HepG2 (cell line): Measurements from ENCODE around the gene TWF1. TPM values are rescaled to one million over a fixed set of nuclear protein-coding genes. Genes with fewer than 3 reads are reported as not detected.

Experiments
- ELF3 ChIP-seq: IDR thresholded peaks from 2 replicates; pipeline ENCODE4 v1.6.1; 2016; ENCODE audit warnings: missing genetic modification reagents, missing compliant biosample characterization
- HNRNPK ChIP-seq: fragments of 200-400 bp; formaldehyde crosslinking; IDR thresholded peaks from 2 replicates; pipeline ENCODE4 v1.6.1; 2018; ENCODE audit warnings: low read length, low read depth, moderate library complexity, mild to moderate bottlenecking; ENCODE audit not compliant: poor library complexity, severe bottlenecking
- KLF6 ChIP-seq: IDR thresholded peaks from 2 replicates; pipeline ENCODE4 v1.8.0; 2016; ENCODE audit warnings: missing biosample characterization, missing genetic modification reagents
- MAFF ChIP-seq: IDR thresholded peaks from 2 replicates; pipeline ENCODE4 v1.6.1; 2011; ENCODE audit warnings: low read depth, low read length, improper control_type of control experiment
- MZF1 ChIP-seq: sonication (generic); formaldehyde crosslinking; IDR thresholded peaks from 2 replicates; pipeline ENCODE4 v1.8.1; 2023; ENCODE audit warnings: mild to moderate bottlenecking, missing genetic modification reagents, borderline replicate concordance
- PAXIP1 ChIP-seq: sonication (generic); formaldehyde crosslinking; conservative IDR thresholded peaks from 2 replicates; pipeline ENCODE4 v1.4.0; 2020; ENCODE audit warnings: mild to moderate bottlenecking, missing genetic modification reagents, moderate library complexity
- PTBP1 ChIP-seq: fragments of 200-400 bp; formaldehyde crosslinking; IDR thresholded peaks from 2 replicates; pipeline ENCODE4 v1.6.1; 2018; ENCODE audit warnings: low read length, low read depth; ENCODE audit not compliant: poor library complexity, severe bottlenecking
- RCOR2 ChIP-seq: IDR thresholded peaks from 2 replicates; pipeline ENCODE4 v1.6.1; 2016; ENCODE audit warnings: missing biosample characterization, missing genetic modification reagents
- SIN3A ChIP-seq: IDR thresholded peaks from 2 replicates; pipeline ENCODE4 v1.6.1; 2011; ENCODE audit warnings: low read depth, mild to moderate bottlenecking, control low read depth, low read length, borderline replicate concordance
- SPEN ChIP-seq: sonication (generic); formaldehyde crosslinking; IDR thresholded peaks from 2 replicates; pipeline ENCODE4 v1.5.1; 2020; ENCODE audit warnings: low read depth, mild to moderate bottlenecking, missing genetic modification reagents
- TIGD3 ChIP-seq: sonication (generic); formaldehyde crosslinking; IDR thresholded peaks from 2 replicates; pipeline ENCODE4 v1.5.1; 2020; ENCODE audit warnings: mild to moderate bottlenecking, missing genetic modification reagents, borderline replicate concordance
- ZBTB20 ChIP-seq: sonication (generic); formaldehyde crosslinking; IDR thresholded peaks from 2 replicates; pipeline ENCODE4 v1.8.1; 2023; ENCODE audit warnings: missing genetic modification reagents, low read depth, mild to moderate bottlenecking, borderline replicate concordance
- ZKSCAN5 ChIP-seq: sonication (generic); formaldehyde crosslinking; IDR thresholded peaks from 2 replicates; pipeline ENCODE4 v1.5.1; 2020; ENCODE audit warnings: mild to moderate bottlenecking, missing genetic modification reagents
- ZNF280B ChIP-seq: sonication (generic); formaldehyde crosslinking; IDR thresholded peaks from 2 replicates; pipeline ENCODE4 v1.5.0; 2020; ENCODE audit warnings: missing genetic modification reagents, mild to moderate bottlenecking, borderline replicate concordance
- ZNF574 ChIP-seq: sonication (generic); formaldehyde crosslinking; IDR thresholded peaks from 2 replicates; pipeline ENCODE4 v1.4.0; 2020; ENCODE audit warnings: missing genetic modification reagents
- ZNF691 ChIP-seq: sonication (generic); formaldehyde crosslinking; IDR thresholded peaks from 2 replicates; pipeline ENCODE4 v1.4.0; 2020; ENCODE audit warnings: missing genetic modification reagents, low read depth, mild to moderate bottlenecking, borderline replicate concordance
- ZNF7 ChIP-seq: IDR thresholded peaks from 2 replicates; pipeline ENCODE4 v1.6.1; 2016; ENCODE audit warnings: missing biosample characterization, missing genetic modification reagents
- ZSCAN22 ChIP-seq: sonication (generic); formaldehyde crosslinking; IDR thresholded peaks from 2 replicates; pipeline ENCODE4 v1.4.0; 2020; ENCODE audit warnings: mild to moderate bottlenecking, missing genetic modification reagents
- polyA plus RNA-seq, 8 experiments: library from polyadenylated mRNA; depleted of rRNA in 3 of 8; stranded (reverse) in 7 of 8; unstranded in 1 of 8; fragments of >200 nt; fragmentation: Illumina TruSeq in 4 of 8; extraction: Trizol in 4 of 8; gene quantifications; 2 replicates each; pipeline versions ENCODE4 v1.2.1 to v1.2.3, GENCODE V29; 2011 to 2016; ENCODE audit warnings: low read depth in 4 of 8, missing spikeins in 1 of 8, mixed read lengths in 1 of 8; ENCODE audit not compliant: insufficient read depth in 1 of 8
- total RNA-seq, 5 experiments: library from RNA; depleted of rRNA; stranded (reverse); fragments of >200 nt; fragmentation: Illumina TruSeq; extraction: Trizol; gene quantifications; 2 replicates each; pipeline ENCODE4 v1.2.3, GENCODE V29; 2016; ENCODE audit warnings: low read depth in 1 of 5

TWF1 gene
- total and polyA plus RNA-seq, 2 of the 13 experiments (the other 11 are each of a cell fraction or from before 2014, with no cell fraction given), result 32.3 to 85.5 TPM

- TF ChIP-seq PAXIP1 (CRISPR knock-in tag), result peak; percentile 28; the same call in 1 of the 2 replicates
- TF ChIP-seq PTBP1, result peak; percentile 28
- 0 out of 2 replicates have a peak, but pooled peaks have one; percentile 7 for TF ChIP-seq ZNF691 (CRISPR knock-in tag)
- no peak for TF ChIP-seq ZNF7
- no peak for TF ChIP-seq HNRNPK
- TF ChIP-seq TIGD3 (CRISPR knock-in tag), result no peak
- peak; percentile 44; the same call in 1 of the 2 replicates for TF ChIP-seq ZNF280B
- no peak for TF ChIP-seq RCOR2 (CRISPR knock-in tag)
- TF ChIP-seq MAFF, result no peak
- TF ChIP-seq KLF6 (CRISPR knock-in tag), result no peak
- TF ChIP-seq ZKSCAN5 (CRISPR knock-in tag), result no peak
- no peak for TF ChIP-seq ZSCAN22 (CRISPR knock-in tag)
- peak; percentile 54 for TF ChIP-seq ELF3 (CRISPR knock-in tag)
- TF ChIP-seq SPEN (CRISPR knock-in tag), result no peak; the same call in 1 of the 2 replicates
- TF ChIP-seq SIN3A, result peak; percentile 46; the same call in 1 of the 2 replicates
- peak; percentile 89 for TF ChIP-seq ZNF574 (CRISPR knock-in tag)
- TF ChIP-seq MZF1 (CRISPR knock-in tag), result no peak
- TF ChIP-seq ZBTB20 (CRISPR knock-in tag), result no peak
Measured at GRCh38 chr12:43758728-43759563, 47.2 kb downstream of the TWF1 start, which contains the start of the genes IRAK4 and PUS7L (continued).
